ENCODE measurements around the gene STAC3. TPM values are rescaled to one million over a fixed set of nuclear protein-coding genes. Genes with fewer than 3 reads are reported as not detected.

Gene STAC3
- total and polyA plus RNA-seq, 2 of the 13 experiments (the other 11 are each of a cell fraction or from before 2014, with no cell fraction given), result 0.18 to 0.22 TPM

DNA sequence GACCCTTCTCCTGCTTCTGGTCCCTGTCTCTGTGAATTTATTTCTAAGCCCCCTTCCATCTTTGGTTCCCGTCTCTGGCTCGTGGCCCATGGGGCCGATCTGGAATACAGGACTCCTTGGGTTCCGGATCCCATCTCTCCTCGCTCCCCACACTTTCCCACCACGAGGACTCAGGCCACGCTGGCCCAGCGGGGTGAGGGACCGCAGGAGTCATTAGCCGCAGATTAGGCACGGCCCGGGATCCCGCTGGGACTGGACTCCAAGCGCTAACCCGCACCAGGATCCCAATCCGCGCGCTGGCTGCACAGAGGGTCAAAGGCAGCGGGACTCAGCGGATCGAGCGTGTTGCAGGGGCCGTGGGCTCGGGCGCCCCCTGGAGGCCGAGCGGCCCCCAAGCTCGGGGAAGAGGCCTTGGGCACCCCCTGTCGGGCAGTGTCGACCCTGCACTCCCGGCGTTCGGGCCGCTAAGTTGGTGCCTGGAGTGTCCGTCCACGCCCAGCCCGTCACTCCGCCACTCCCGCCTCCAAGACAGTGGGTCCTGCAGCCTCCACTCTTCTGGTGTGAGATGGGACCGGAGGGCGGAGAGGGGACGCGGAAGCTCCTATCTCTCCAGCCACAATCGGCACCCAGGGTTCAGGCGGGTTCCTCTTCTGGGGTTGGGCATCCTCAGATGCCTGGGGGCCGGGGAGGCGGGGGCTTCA is 12.0 kb downstream of the STAC3 start (continued):
- TF ChIP-seq, protein P1, sequence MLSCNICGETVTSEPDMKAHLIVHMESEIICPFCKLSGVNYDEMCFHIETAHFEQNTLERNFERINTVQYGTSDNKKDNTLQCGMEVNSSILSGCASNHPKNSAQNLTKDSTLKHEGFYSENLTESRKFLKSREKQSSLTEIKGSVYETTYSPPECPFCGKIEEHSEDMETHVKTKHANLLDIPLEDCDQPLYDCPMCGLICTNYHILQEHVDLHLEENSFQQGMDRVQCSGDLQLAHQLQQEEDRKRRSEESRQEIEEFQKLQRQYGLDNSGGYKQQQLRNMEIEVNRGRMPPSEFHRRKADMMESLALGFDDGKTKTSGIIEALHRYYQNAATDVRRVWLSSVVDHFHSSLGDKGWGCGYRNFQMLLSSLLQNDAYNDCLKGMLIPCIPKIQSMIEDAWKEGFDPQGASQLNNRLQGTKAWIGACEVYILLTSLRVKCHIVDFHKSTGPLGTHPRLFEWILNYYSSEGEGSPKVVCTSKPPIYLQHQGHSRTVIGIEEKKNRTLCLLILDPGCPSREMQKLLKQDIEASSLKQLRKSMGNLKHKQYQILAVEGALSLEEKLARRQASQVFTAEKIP (CRISPR knock-in tag; IDR thresholded peaks at IDR 0.05; ENCODE audit: borderline replicate concordance), result no peak
- TF ChIP-seq ZNF850 (CRISPR knock-in tag; conservative IDR thresholded peaks at IDR 0.05), result no peak
- TF ChIP-seq, protein P2, sequence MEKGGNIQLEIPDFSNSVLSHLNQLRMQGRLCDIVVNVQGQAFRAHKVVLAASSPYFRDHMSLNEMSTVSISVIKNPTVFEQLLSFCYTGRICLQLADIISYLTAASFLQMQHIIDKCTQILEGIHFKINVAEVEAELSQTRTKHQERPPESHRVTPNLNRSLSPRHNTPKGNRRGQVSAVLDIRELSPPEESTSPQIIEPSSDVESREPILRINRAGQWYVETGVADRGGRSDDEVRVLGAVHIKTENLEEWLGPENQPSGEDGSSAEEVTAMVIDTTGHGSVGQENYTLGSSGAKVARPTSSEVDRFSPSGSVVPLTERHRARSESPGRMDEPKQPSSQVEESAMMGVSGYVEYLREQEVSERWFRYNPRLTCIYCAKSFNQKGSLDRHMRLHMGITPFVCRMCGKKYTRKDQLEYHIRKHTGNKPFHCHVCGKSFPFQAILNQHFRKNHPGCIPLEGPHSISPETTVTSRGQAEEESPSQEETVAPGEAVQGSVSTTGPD (CRISPR knock-in tag; IDR thresholded peaks at IDR 0.05), result no peak
- no peak for TF ChIP-seq NKX3-1 (CRISPR knock-in tag; IDR thresholded peaks at IDR 0.05)
- TF ChIP-seq ZNF331 (CRISPR knock-in tag; IDR thresholded peaks at IDR 0.05), result peak; percentile 76; the same call in 1 of the 2 replicates
- TF ChIP-seq TBL1XR1 (IDR thresholded peaks at IDR 0.05; ENCODE audit: borderline replicate concordance, low read length, partially characterized antibody), result no peak
- TF ChIP-seq ZNF713 (CRISPR knock-in tag; IDR thresholded peaks at IDR 0.05), result 0 out of 2 replicates have a peak, but pooled peaks have one; percentile 75
- no peak for TF ChIP-seq ZNF383 (CRISPR knock-in tag; IDR thresholded peaks at IDR 0.05; ENCODE audit: borderline replicate concordance)
- peak; percentile 32 for TF ChIP-seq AGO1 (IDR thresholded peaks at IDR 0.05; ENCODE audit: low read depth, low read length, poor library complexity, severe bottlenecking)
- no peak for TF ChIP-seq ZNF607 (CRISPR knock-in tag; IDR thresholded peaks at IDR 0.05; ENCODE audit: borderline replicate concordance)
- no peak for TF ChIP-seq NAIF1 (CRISPR knock-in tag; IDR thresholded peaks at IDR 0.05; ENCODE audit: borderline replicate concordance)
- TF ChIP-seq, protein P3, sequence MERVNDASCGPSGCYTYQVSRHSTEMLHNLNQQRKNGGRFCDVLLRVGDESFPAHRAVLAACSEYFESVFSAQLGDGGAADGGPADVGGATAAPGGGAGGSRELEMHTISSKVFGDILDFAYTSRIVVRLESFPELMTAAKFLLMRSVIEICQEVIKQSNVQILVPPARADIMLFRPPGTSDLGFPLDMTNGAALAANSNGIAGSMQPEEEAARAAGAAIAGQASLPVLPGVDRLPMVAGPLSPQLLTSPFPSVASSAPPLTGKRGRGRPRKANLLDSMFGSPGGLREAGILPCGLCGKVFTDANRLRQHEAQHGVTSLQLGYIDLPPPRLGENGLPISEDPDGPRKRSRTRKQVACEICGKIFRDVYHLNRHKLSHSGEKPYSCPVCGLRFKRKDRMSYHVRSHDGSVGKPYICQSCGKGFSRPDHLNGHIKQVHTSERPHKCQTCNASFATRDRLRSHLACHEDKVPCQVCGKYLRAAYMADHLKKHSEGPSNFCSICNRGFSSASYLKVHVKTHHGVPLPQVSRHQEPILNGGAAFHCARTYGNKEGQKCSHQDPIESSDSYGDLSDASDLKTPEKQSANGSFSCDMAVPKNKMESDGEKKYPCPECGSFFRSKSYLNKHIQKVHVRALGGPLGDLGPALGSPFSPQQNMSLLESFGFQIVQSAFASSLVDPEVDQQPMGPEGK (CRISPR knock-in tag; IDR thresholded peaks at IDR 0.05), result peak; percentile 61
- peak; percentile 93 for TF ChIP-seq KDM2A (CRISPR knock-in tag; IDR thresholded peaks at IDR 0.05; ENCODE audit: borderline replicate concordance, low read depth)
- TF ChIP-seq KDM1A (CRISPR knock-in tag; IDR thresholded peaks at IDR 0.05), result no peak
- TF ChIP-seq POLR2G (IDR thresholded peaks at IDR 0.05; ENCODE audit: low read depth, low read length), result peak; percentile 42; the same call in 1 of the 2 replicates
- TF ChIP-seq, protein P4, sequence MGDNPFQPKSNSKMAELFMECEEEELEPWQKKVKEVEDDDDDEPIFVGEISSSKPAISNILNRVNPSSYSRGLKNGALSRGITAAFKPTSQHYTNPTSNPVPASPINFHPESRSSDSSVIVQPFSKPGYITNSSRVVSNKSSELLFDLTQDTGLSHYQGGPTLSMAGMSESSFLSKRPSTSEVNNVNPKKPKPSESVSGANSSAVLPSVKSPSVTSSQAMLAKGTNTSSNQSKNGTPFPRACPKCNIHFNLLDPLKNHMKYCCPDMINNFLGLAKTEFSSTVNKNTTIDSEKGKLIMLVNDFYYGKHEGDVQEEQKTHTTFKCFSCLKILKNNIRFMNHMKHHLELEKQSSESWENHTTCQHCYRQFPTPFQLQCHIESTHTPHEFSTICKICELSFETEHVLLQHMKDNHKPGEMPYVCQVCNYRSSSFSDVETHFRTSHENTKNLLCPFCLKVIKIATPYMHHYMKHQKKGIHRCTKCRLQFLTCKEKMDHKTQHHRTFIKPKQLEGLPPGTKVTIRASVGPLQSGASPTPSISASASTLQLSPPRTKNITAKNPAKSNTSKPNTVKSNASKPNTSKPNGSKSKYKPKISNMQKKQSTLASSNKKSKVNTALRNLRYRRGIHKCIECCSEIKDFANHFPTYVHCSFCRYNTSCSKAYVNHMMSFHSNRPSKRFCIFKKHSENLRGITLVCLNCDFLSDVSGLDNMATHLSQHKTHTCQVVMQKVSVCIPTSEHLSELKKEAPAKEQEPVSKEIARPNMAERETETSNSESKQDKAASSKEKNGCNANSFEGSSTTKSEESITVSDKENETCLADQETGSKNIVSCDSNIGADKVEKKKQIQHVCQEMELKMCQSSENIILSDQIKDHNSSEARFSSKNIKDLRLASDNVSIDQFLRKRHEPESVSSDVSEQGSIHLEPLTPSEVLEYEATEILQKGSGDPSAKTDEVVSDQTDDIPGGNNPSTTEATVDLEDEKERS (CRISPR knock-in tag; IDR thresholded peaks at IDR 0.05), result no peak
- TF ChIP-seq NFIC (IDR thresholded peaks at IDR 0.05; ENCODE audit: low read length), result no peak
- TF ChIP-seq KDM5A (IDR thresholded peaks at IDR 0.05; ENCODE audit: borderline replicate concordance, low read length), result no peak
- no peak for TF ChIP-seq ZNF644 (CRISPR knock-in tag; IDR thresholded peaks at IDR 0.05; ENCODE audit: low read depth)
- TF ChIP-seq ZNF777 (CRISPR knock-in tag; IDR thresholded peaks at IDR 0.05), result no peak
- no peak for TF ChIP-seq ZBTB21 (CRISPR knock-in tag; IDR thresholded peaks at IDR 0.05)
- no peak for TF ChIP-seq ZNF7 (CRISPR knock-in tag; IDR thresholded peaks at IDR 0.05)
- TF ChIP-seq NPAS2 (CRISPR knock-in tag; IDR thresholded peaks at IDR 0.05; ENCODE audit: borderline replicate concordance), result no peak
